Colon (tissue), 2 donors: ENCODE data around the gene COL9A2.

Experiments
- FAIRE-seq: peaks from 2 replicates; lab custom pipeline; 2012; peaks lifted over from hg19 to GRCh38; lab: Jason Lieb, UNC
- donor health status: control.
- donor health status: control.

Gene COL9A2

GRCh38 chr1:40257688-40258444 is 59.2 kb downstream of the COL9A2 start, which contains the start of gene ZMPSTE24:
Gene ZMPSTE24, plus strand, starts transcription at chr1:40258236. Its CDS starts 36 bp downstream, at chr1:40258272.
- no peak for FAIRE-seq

- no peak for FAIRE-seq
Observed at GRCh38 chr1:40257313-40257687, 59.8 kb downstream of the COL9A2 start.

DNA sequence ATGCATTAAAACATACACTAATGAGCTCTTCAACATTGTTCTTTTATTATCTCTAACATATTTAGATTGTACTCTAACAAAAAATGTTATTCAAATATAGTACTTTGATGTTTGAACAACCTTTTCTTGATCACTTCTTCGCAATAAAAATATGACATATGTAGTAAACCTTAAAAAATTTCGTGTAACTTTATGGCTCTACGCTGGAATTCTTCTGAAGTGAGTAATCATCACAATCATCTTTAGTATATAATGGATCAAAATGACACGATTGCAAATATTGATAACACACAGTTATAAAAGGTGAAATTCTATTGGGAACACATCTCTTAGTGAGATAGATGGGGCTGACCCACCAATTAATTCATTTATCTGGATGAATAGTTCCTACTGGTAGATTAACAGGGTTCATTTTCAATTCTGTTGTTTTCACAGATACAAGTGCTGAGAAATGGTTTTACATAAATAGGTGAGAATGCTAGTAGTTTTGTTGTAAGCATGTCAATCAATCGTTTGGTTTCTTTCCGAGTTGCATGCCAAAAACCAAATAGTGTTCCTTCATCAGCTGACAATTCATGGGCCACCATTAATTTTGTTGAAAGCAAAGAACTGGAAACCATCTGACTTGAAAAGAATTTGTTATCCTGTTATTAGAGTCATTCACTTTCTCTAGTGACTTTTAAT is 60.5 kb downstream of the COL9A2 start:
- FAIRE-seq = no peak

- FAIRE-seq = no peak
Observed at GRCh38 chr1:40255231-40255630, 61.9 kb downstream of the COL9A2 start.

- no peak for FAIRE-seq
Observed at GRCh38 chr1:40252601-40253000, 64.5 kb downstream of the COL9A2 start.

GRCh38 chr1:40251456-40251855 is 65.6 kb downstream of the COL9A2 start:
- FAIRE-seq = no peak
